B cell (primary cell): ENCODE measurements around the gene AP2S1. TPM values are rescaled to one million over a fixed set of nuclear protein-coding genes. Genes with fewer than 3 reads are reported as not detected.
"Not testable (repeated sequence)": the region's sequence is repeated elsewhere in the genome, so short reads cannot be mapped to it uniquely, and the experiment has no call there.

Experiments used
- ATAC-seq: fragments of 200-7000 bp; cut with Tn5 transposase; one replicate; pipeline ENCODE4 v1.10.0; 2021; ENCODE audit warnings: low read depth, mild to moderate bottlenecking, moderate number of reproducible peaks, moderate library complexity
- CTCF ChIA-PET: fragments of 350-600 bp; sonication (Branson Sonifier 250); formaldehyde crosslinking; loops from one replicate; lab custom pipeline; 2021; ENCODE audit warnings: antibody characterized with exemption, inconsistent platforms; lab: Charles Lee
- POLR2A ChIA-PET: fragments of 350-600 bp; sonication (Branson Sonifier 250); formaldehyde crosslinking; loops from one replicate; lab custom pipeline; 2021; ENCODE audit warnings: antibody characterized with exemption; lab: Charles Lee
- DNase-seq: peaks from one replicate; pipeline ENCODE4 v3.0.0; 2013
- H2AFZ ChIP-seq: 2 replicates; pipeline ENCODE4 v1.6.1; 2012; ENCODE audit warnings: mild to moderate bottlenecking, low read depth, low read length; ENCODE audit not compliant: insufficient read depth, poor library complexity, severe bottlenecking
- H3K27ac ChIP-seq, 2 donors: 1 replicate in 1 of 2; 2 replicates in 1 of 2; pipeline ENCODE4 v1.5.1; 2012 to 2013; ENCODE audit warnings: low read length in 2 of 2, mild to moderate bottlenecking in 2 of 2, moderate library complexity in 1 of 2
- H3K27me3 ChIP-seq, 4 experiments: fragments of 200-600 bp in 1 of 4; sonication (generic) in 1 of 4; replicated peaks in 1 of 4; 1 replicate in 2 of 4; 2 replicates in 2 of 4; pipeline versions ENCODE4 v1.6.1 to v1.7.0; 2013 to 2016; ENCODE audit warnings: low read length in 3 of 4, mild to moderate bottlenecking in 2 of 4, mixed read lengths in 1 of 4, moderate library complexity in 1 of 4; ENCODE audit not compliant: insufficient read depth in 4 of 4, control insufficient read depth in 3 of 4; ENCODE audit errors: control extremely low read depth in 1 of 4
- H3K36me3 ChIP-seq, 2 experiments: replicated peaks in 1 of 2; 1 replicate in 1 of 2; 2 replicates in 1 of 2; pipeline versions ENCODE4 v1.6.1 to v1.7.1; 2013; ENCODE audit warnings: low read length in 1 of 2; ENCODE audit not compliant: insufficient read depth in 2 of 2, control insufficient read depth in 1 of 2; ENCODE audit errors: control extremely low read depth in 1 of 2, extremely low read depth in 1 of 2
- H3K4me1 ChIP-seq, 2 donors: fragments of 200-600 bp in 1 of 2; sonication (generic) in 1 of 2; 1 replicate in 1 of 2; 2 replicates in 1 of 2; pipeline versions ENCODE4 v1.5.1 to v1.6.1; 2013 to 2017; ENCODE audit warnings: low read length in 2 of 2; ENCODE audit not compliant: control insufficient read depth in 2 of 2, insufficient read depth in 2 of 2
- H3K4me2 ChIP-seq: replicated peaks from 2 replicates; pipeline ENCODE3; 2012; ENCODE audit warnings: mild to moderate bottlenecking, low read depth, low read length; ENCODE audit not compliant: poor library complexity, severe bottlenecking
- H3K4me3 ChIP-seq, 5 experiments: fragments of 200-600 bp in 1 of 5; sonication (generic) in 1 of 5; 1 replicate in 3 of 5; 2 replicates in 2 of 5; pipeline versions ENCODE4 v1.5.1 to v1.7.0; 2011 to 2016; ENCODE audit warnings: low read length in 4 of 5, mild to moderate bottlenecking in 4 of 5, low read depth in 2 of 5, control low read depth in 1 of 5, moderate library complexity in 1 of 5; ENCODE audit not compliant: insufficient read depth in 1 of 5; ENCODE audit errors: control extremely low read depth in 1 of 5, extremely low read depth in 1 of 5
- H3K79me2 ChIP-seq: fragments of 200-600 bp; sonication (generic); one replicate; pipeline ENCODE4 v1.6.0; 2016; ENCODE audit warnings: low read length; ENCODE audit not compliant: control insufficient read depth, insufficient read depth
- H3K9ac ChIP-seq: fragments of 200-600 bp; sonication (generic); 2 replicates; pipeline ENCODE4 v1.6.1; 2017; ENCODE audit warnings: mild to moderate bottlenecking, low read length, moderate library complexity
- H3K9me3 ChIP-seq, 3 donors: one replicate each; pipeline versions ENCODE4 v1.6.1 to v1.7.1; 2013; ENCODE audit warnings: low read length in 2 of 3; ENCODE audit not compliant: control insufficient read depth in 2 of 3, insufficient read depth in 1 of 3; ENCODE audit errors: control extremely low read depth in 1 of 3
- H4K20me1 ChIP-seq: 2 replicates; pipeline ENCODE4 v1.6.0; 2012; ENCODE audit warnings: mild to moderate bottlenecking, low read length; ENCODE audit not compliant: insufficient read depth, control insufficient read depth, poor library complexity, severe bottlenecking
- H3K27ac Mint-ChIP-seq: one replicate; pipeline ENCODE4 v1.8.0; 2021; ENCODE audit warnings: mixed read lengths
- H3K27me3 Mint-ChIP-seq: one replicate; pipeline ENCODE4 v1.8.0; 2021; ENCODE audit warnings: mixed read lengths
- H3K4me1 Mint-ChIP-seq: one replicate; pipeline ENCODE4 v1.8.0; 2021; ENCODE audit warnings: mixed read lengths
- H3K4me3 Mint-ChIP-seq: one replicate; pipeline ENCODE4 v1.8.0; 2021; ENCODE audit warnings: mixed read lengths
- H3K9me3 Mint-ChIP-seq: one replicate; pipeline ENCODE4 v1.8.0; 2022; ENCODE audit warnings: mixed read lengths; ENCODE audit not compliant: insufficient read depth
- EZH2 ChIP-seq: IDR thresholded peaks from 2 replicates; pipeline ENCODE4 v1.6.1; 2012; ENCODE audit warnings: borderline replicate concordance, low read depth, mild to moderate bottlenecking, moderate library complexity, low read length; ENCODE audit not compliant: insufficient read depth, poor library complexity, severe bottlenecking
- WGBS: methylation state at CpG from one replicate; pipeline ENCODE4 v1.1.5; 2013; ENCODE audit warnings: missing lambda C conversion rate; ENCODE audit not compliant: insufficient coverage; 5-methylcytosine and 5-hydroxymethylcytosine counted together
- intact Hi-C: fragments of 100-400 bp; cut with micrococcal nuclease; formaldehyde crosslinking; loops from one replicate; pipeline ENCODE4 v1.10.0; 2022
- polyA plus RNA-seq: library from polyadenylated mRNA; depleted of rRNA; stranded (reverse); fragments of >200 nt; gene quantifications from 2 replicates; pipeline ENCODE4 v1.2.3, GENCODE V29; 2012
- total RNA-seq, 2 donors: library from RNA; stranded (reverse); fragments of 120-200 nt in 1 of 2; gene quantifications; 1 replicate in 1 of 2; 2 replicates in 1 of 2; pipeline versions ENCODE4 v1.2.3 to v1.2.4, GENCODE V29; 2013 to 2022
- TF ChIP-seq, protein P1 (sequence below): fragments of 200-600 bp; IDR thresholded peaks from one replicate; pipeline ENCODE4 v1.8.0; 2022; ENCODE audit warnings: antibody characterized with exemption, mild to moderate bottlenecking

Gene AP2S1
- total and polyA plus RNA-seq, 2 donors (not counting 1 experiment from before 2014, with no cell fraction given): 47.2 to 51.3 TPM

DNA sequence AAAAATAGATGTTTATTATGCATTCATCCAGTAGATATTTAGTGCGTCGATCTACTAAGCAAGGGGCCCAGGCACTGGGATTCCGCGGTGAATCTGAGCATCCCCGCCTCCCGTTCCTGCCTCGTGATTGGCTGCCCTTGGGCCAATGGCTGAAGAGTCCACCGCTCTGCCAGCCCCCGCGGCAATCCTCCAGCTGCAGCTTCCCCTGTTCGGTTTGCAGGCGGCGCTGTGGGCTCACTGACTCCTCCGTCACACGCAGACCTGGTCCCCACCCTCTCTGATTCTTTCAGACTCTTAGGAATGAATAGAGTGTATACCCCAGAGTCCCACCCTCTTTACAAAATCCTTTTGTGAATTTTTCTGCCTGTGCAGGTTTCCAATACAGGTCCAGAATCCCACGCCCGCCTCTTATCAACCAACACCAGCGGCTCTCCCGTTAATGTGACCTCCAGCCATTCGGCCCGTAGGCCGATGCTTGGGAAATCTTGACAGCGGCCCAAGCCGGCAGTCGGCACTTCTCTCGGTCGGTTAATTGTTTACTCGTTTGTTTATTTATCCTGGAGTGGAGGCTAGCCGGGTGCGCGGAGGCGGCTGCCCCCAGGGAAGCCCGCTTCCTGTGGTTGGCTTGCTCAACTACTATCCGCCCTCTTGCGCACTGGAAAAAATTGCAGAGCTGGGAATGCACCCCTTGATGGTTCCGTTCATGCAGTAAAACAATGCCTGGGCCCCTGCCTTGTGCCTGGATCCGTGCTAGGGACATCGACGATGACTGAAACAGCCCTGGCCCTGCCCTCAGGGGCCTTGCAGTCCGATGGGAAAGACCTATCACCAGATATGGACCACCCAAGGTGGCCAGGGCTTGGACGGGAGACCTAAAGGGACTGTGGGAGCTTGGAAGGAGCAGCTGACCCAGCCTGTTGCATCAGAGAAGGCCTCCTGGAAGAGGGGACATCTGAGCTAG lies 5.7 kb upstream of the AP2S1 start:
- Histone ChIP-seq H2AFZ (peak overlapping the region; percentile 83), H3K4me2 (peak overlapping the region; percentile 80), H3K9me3 (peaks cover 0 to 10% (median 0%) of the 10 kb centered on the region in 3 donors), H3K79me2 (peaks cover 6% of the 10 kb centered on the region), H3K36me3 (no peaks in the 10 kb centered on the region), H3K4me1 (peaks cover 14 to 20% of the 10 kb centered on the region in 2 donors), H3K9ac (peak overlapping the region; percentile 54), H3K4me3 (peak overlapping the region; percentile 25 to 54 (median 44)), H4K20me1 (peaks cover under 1% of the 10 kb centered on the region), H3K27me3 (no peaks in the 10 kb centered on the region), H3K27ac (no peak overlapping the region)
- Mint-ChIP-seq H3K4me1 (peaks cover 21% of the 10 kb centered on the region), H3K9me3 (peaks cover 2% of the 10 kb centered on the region), H3K27me3 (no peaks in the 10 kb centered on the region), H3K4me3 (peak overlapping the region; percentile 89), H3K27ac (peak overlapping the region; percentile 62)
- WGBS: 13% methylated on average over 34 of the region's 41 CpGs
- intact Hi-C loops: loop anchor here (1.0 to 10.0 kb wide), 5 partner anchors 98 to 658 kb away; partner anchors contain the start of genes NAPA and ZC3H4
- ATAC-seq: peak; percentile 62
- ChIA-PET CTCF (interaction anchor here (0.7 to 4.5 kb wide), 16 partner anchors 16 to 461 kb away, joined by 3 to 38 read pairs (median 4); no protein-coding TSS in a partner anchor), POLR2A (interaction anchor here (0.5 to 1.0 kb wide), 4 partner anchors 16 to 177 kb away, joined by 3 to 11 read pairs (median 4); no protein-coding TSS in a partner anchor)
- TF ChIP-seq, protein P1, sequence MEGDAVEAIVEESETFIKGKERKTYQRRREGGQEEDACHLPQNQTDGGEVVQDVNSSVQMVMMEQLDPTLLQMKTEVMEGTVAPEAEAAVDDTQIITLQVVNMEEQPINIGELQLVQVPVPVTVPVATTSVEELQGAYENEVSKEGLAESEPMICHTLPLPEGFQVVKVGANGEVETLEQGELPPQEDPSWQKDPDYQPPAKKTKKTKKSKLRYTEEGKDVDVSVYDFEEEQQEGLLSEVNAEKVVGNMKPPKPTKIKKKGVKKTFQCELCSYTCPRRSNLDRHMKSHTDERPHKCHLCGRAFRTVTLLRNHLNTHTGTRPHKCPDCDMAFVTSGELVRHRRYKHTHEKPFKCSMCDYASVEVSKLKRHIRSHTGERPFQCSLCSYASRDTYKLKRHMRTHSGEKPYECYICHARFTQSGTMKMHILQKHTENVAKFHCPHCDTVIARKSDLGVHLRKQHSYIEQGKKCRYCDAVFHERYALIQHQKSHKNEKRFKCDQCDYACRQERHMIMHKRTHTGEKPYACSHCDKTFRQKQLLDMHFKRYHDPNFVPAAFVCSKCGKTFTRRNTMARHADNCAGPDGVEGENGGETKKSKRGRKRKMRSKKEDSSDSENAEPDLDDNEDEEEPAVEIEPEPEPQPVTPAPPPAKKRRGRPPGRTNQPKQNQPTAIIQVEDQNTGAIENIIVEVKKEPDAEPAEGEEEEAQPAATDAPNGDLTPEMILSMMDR: peak; percentile 74
- TF ChIP-seq EZH2: no peak
- DNase-seq: peak; percentile 91

- H3K27me3 Mint-ChIP-seq, H3K36me3 ChIP-seq, H2AFZ ChIP-seq, H3K27me3 ChIP-seq, H3K4me3 Mint-ChIP-seq, POLR2A ChIA-PET, H3K9ac ChIP-seq, H3K27ac Mint-ChIP-seq, H3K9me3 ChIP-seq, H3K79me2 ChIP-seq, ATAC-seq, H3K27ac ChIP-seq, H3K4me3 ChIP-seq, H4K20me1 ChIP-seq, H3K4me2 ChIP-seq, H3K9me3 Mint-ChIP-seq, DNase-seq: not testable (repeated sequence)
- intact Hi-C loops: loop anchor here (10.0 kb wide), 2 partner anchors 100 to 660 kb away; partner anchors contain the start of gene NAPA
- no CpG with 5 or more reads among the region's 13 CpGs for WGBS
- H3K4me1 ChIP-seq: peaks cover 17 to 23% of the 10 kb centered on the region in 2 donors
- CTCF ChIA-PET: interaction anchor here (0.7 to 4.5 kb wide), 6 partner anchors 14 to 360 kb away, joined by 3 to 38 read pairs (median 4); no protein-coding TSS in a partner anchor
- H3K4me1 Mint-ChIP-seq: peaks cover 23% of the 10 kb centered on the region
Observed at GRCh38 chr19:46854698-46855097, 4.1 kb upstream of the AP2S1 start.
